HepG2 (cell line): ENCODE measurements around the gene INTS1. TPM values are rescaled to one million over a fixed set of nuclear protein-coding genes. Genes with fewer than 3 reads are reported as not detected.

Experiments
- AGO1 ChIP-seq: fragments of 200-400 bp; formaldehyde crosslinking; IDR thresholded peaks from 2 replicates; pipeline ENCODE4 v1.6.1; 2017; ENCODE audit warnings: mild to moderate bottlenecking, low read depth, low read length, moderate library complexity; ENCODE audit not compliant: poor library complexity, severe bottlenecking
- AKAP8 ChIP-seq: sonication (generic); formaldehyde crosslinking; IDR thresholded peaks from 2 replicates; pipeline ENCODE4 v1.5.1; 2020; ENCODE audit warnings: mild to moderate bottlenecking, missing genetic modification reagents
- FOSL2 ChIP-seq: sonication (generic); formaldehyde crosslinking; IDR thresholded peaks from 2 replicates; pipeline ENCODE4 v1.4.0; 2020; ENCODE audit warnings: missing genetic modification reagents
- FOXO1 ChIP-seq: sonication (generic); formaldehyde crosslinking; IDR thresholded peaks from 2 replicates; pipeline ENCODE4 v1.4.0; 2020; ENCODE audit warnings: missing genetic modification reagents
- NFIB ChIP-seq: sonication (generic); formaldehyde crosslinking; IDR thresholded peaks from 2 replicates; pipeline ENCODE4 v1.9.0; 2021; ENCODE audit warnings: missing genetic modification reagents, mild to moderate bottlenecking, borderline replicate concordance
- RFX3 ChIP-seq: IDR thresholded peaks from 2 replicates; pipeline ENCODE4 v1.6.1; 2016; ENCODE audit warnings: missing biosample characterization, missing genetic modification reagents
- SETDB1 ChIP-seq: sonication (generic); formaldehyde crosslinking; IDR thresholded peaks from 2 replicates; pipeline ENCODE4 v1.5.1; 2020; ENCODE audit warnings: missing genetic modification reagents, mild to moderate bottlenecking, borderline replicate concordance
- ZEB1 ChIP-seq: IDR thresholded peaks from 2 replicates; pipeline ENCODE4 v1.6.1; 2012; ENCODE audit warnings: mild to moderate bottlenecking, low read depth, inconsistent platforms; ENCODE audit not compliant: insufficient replicate concordance
- ZFYVE20 ChIP-seq: sonication (generic); formaldehyde crosslinking; IDR thresholded peaks from 2 replicates; pipeline ENCODE4 v1.8.0; 2023; ENCODE audit warnings: low read depth, mild to moderate bottlenecking, moderate library complexity, missing genetic modification reagents, borderline replicate concordance
- ZIK1 ChIP-seq: sonication (generic); formaldehyde crosslinking; IDR thresholded peaks from 2 replicates; pipeline ENCODE4 v1.5.0; 2020; ENCODE audit warnings: mild to moderate bottlenecking, low read depth, missing genetic modification reagents, borderline replicate concordance
- ZNF788 ChIP-seq: sonication (generic); formaldehyde crosslinking; IDR thresholded peaks from 2 replicates; pipeline ENCODE4 v1.5.0; 2020; ENCODE audit warnings: mild to moderate bottlenecking, missing genetic modification reagents, borderline replicate concordance
- ZSCAN22 ChIP-seq: sonication (generic); formaldehyde crosslinking; IDR thresholded peaks from 2 replicates; pipeline ENCODE4 v1.4.0; 2020; ENCODE audit warnings: mild to moderate bottlenecking, missing genetic modification reagents
- ZSCAN30 ChIP-seq: sonication (generic); formaldehyde crosslinking; IDR thresholded peaks from 2 replicates; pipeline ENCODE4 v1.5.0; 2020; ENCODE audit warnings: mild to moderate bottlenecking, missing genetic modification reagents
- polyA plus RNA-seq, 8 experiments: library from polyadenylated mRNA; depleted of rRNA in 3 of 8; stranded (reverse) in 7 of 8; unstranded in 1 of 8; fragments of >200 nt; fragmentation: Illumina TruSeq in 4 of 8; extraction: Trizol in 4 of 8; gene quantifications; 2 replicates each; pipeline versions ENCODE4 v1.2.1 to v1.2.3, GENCODE V29; 2011 to 2016; ENCODE audit warnings: low read depth in 4 of 8, missing spikeins in 1 of 8, mixed read lengths in 1 of 8; ENCODE audit not compliant: insufficient read depth in 1 of 8
- total RNA-seq, 5 experiments: library from RNA; depleted of rRNA; stranded (reverse); fragments of >200 nt; fragmentation: Illumina TruSeq; extraction: Trizol; gene quantifications; 2 replicates each; pipeline ENCODE4 v1.2.3, GENCODE V29; 2016; ENCODE audit warnings: low read depth in 1 of 5
- TF ChIP-seq, protein P1 (sequence below): sonication (generic); formaldehyde crosslinking; IDR thresholded peaks from 2 replicates; pipeline ENCODE4 v1.4.0; 2020; ENCODE audit warnings: missing genetic modification reagents
- TF ChIP-seq, protein P2 (sequence below): sonication (generic); formaldehyde crosslinking; IDR thresholded peaks from 2 replicates; pipeline ENCODE4 v1.5.0; 2020; ENCODE audit warnings: mild to moderate bottlenecking, missing genetic modification reagents
- TF ChIP-seq, protein P3 (sequence below): sonication (generic); formaldehyde crosslinking; IDR thresholded peaks from 2 replicates; pipeline ENCODE4 v1.8.1; 2023; ENCODE audit warnings: mild to moderate bottlenecking, missing genetic modification reagents
- TF ChIP-seq, protein P4 (sequence below): sonication (generic); formaldehyde crosslinking; IDR thresholded peaks from 2 replicates; pipeline ENCODE4 v1.4.0; 2020; ENCODE audit warnings: mild to moderate bottlenecking, low read depth, missing genetic modification reagents

INTS1 gene
- total and polyA plus RNA-seq, 2 of the 13 experiments (the other 11 are each of a cell fraction or from before 2014, with no cell fraction given), result 13.7 to 29.0 TPM

DNA sequence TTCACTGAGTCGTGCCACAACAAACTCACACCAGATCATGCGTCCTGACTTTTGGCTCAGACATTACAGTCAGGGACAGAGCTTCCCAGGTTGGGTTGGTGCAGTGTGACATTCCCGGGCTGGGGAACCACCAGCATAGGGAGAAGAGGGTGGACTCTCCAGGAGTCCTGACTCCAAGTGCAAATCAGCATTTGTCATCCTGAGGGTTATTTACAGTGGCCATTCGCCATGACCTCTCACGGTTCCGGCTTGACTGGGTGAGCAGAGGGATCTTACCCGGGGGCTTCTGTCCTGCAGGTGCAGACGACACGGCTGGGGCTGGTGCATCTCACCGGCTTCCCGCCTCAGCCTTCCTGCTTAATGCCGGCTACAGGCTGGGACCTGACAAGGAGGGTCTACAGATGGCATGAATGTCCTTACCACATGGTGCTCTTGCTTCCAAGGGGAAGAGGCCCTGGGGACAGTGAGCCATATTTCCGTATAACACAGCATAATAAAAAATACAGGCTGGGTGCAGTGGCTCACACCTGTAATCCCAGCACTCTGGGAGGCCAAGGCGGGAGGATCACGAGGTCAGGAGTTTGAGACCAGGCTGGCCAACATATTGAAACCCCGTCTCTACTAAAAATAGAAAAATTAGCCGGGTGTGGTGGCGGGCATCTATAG, 12.5 kb upstream of the INTS1 start (continued):
- TF ChIP-seq, protein P1, sequence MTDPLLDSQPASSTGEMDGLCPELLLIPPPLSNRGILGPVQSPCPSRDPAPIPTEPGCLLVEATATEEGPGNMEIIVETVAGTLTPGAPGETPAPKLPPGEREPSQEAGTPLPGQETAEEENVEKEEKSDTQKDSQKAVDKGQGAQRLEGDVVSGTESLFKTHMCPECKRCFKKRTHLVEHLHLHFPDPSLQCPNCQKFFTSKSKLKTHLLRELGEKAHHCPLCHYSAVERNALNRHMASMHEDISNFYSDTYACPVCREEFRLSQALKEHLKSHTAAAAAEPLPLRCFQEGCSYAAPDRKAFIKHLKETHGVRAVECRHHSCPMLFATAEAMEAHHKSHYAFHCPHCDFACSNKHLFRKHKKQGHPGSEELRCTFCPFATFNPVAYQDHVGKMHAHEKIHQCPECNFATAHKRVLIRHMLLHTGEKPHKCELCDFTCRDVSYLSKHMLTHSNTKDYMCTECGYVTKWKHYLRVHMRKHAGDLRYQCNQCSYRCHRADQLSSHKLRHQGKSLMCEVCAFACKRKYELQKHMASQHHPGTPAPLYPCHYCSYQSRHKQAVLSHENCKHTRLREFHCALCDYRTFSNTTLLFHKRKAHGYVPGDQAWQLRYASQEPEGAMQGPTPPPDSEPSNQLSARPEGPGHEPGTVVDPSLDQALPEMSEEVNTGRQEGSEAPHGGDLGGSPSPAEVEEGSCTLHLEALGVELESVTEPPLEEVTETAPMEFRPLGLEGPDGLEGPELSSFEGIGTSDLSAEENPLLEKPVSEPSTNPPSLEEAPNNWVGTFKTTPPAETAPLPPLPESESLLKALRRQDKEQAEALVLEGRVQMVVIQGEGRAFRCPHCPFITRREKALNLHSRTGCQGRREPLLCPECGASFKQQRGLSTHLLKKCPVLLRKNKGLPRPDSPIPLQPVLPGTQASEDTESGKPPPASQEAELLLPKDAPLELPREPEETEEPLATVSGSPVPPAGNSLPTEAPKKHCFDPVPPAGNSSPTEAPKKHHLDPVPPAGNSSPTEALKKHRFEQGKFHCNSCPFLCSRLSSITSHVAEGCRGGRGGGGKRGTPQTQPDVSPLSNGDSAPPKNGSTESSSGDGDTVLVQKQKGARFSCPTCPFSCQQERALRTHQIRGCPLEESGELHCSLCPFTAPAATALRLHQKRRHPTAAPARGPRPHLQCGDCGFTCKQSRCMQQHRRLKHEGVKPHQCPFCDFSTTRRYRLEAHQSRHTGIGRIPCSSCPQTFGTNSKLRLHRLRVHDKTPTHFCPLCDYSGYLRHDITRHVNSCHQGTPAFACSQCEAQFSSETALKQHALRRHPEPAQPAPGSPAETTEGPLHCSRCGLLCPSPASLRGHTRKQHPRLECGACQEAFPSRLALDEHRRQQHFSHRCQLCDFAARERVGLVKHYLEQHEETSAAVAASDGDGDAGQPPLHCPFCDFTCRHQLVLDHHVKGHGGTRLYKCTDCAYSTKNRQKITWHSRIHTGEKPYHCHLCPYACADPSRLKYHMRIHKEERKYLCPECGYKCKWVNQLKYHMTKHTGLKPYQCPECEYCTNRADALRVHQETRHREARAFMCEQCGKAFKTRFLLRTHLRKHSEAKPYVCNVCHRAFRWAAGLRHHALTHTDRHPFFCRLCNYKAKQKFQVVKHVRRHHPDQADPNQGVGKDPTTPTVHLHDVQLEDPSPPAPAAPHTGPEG (CRISPR knock-in tag), result no peak
- TF ChIP-seq ZSCAN30 (no peak), RFX3 (no peak), ZSCAN22 (CRISPR knock-in tag) (no peak), AKAP8 (no peak), NFIB (CRISPR knock-in tag) (no peak), ZFYVE20 (CRISPR knock-in tag) (no peak), ZEB1 (no peak), SETDB1 (CRISPR knock-in tag) (no peak), ZIK1 (CRISPR knock-in tag) (no peak), FOSL2 (CRISPR knock-in tag) (0 out of 2 replicates have a peak, but pooled peaks have one; percentile 39), AGO1 (no peak), FOXO1 (CRISPR knock-in tag) (no peak), ZNF788 (no peak)
- TF ChIP-seq, protein P2, sequence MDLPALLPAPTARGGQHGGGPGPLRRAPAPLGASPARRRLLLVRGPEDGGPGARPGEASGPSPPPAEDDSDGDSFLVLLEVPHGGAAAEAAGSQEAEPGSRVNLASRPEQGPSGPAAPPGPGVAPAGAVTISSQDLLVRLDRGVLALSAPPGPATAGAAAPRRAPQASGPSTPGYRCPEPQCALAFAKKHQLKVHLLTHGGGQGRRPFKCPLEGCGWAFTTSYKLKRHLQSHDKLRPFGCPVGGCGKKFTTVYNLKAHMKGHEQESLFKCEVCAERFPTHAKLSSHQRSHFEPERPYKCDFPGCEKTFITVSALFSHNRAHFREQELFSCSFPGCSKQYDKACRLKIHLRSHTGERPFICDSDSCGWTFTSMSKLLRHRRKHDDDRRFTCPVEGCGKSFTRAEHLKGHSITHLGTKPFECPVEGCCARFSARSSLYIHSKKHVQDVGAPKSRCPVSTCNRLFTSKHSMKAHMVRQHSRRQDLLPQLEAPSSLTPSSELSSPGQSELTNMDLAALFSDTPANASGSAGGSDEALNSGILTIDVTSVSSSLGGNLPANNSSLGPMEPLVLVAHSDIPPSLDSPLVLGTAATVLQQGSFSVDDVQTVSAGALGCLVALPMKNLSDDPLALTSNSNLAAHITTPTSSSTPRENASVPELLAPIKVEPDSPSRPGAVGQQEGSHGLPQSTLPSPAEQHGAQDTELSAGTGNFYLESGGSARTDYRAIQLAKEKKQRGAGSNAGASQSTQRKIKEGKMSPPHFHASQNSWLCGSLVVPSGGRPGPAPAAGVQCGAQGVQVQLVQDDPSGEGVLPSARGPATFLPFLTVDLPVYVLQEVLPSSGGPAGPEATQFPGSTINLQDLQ (CRISPR knock-in tag), result no peak
- TF ChIP-seq, protein P3, sequence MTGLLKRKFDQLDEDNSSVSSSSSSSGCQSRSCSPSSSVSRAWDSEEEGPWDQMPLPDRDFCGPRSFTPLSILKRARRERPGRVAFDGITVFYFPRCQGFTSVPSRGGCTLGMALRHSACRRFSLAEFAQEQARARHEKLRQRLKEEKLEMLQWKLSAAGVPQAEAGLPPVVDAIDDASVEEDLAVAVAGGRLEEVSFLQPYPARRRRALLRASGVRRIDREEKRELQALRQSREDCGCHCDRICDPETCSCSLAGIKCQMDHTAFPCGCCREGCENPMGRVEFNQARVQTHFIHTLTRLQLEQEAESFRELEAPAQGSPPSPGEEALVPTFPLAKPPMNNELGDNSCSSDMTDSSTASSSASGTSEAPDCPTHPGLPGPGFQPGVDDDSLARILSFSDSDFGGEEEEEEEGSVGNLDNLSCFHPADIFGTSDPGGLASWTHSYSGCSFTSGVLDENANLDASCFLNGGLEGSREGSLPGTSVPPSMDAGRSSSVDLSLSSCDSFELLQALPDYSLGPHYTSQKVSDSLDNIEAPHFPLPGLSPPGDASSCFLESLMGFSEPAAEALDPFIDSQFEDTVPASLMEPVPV, result peak; percentile 49; the same call in 1 of the 2 replicates
- TF ChIP-seq, protein P4, sequence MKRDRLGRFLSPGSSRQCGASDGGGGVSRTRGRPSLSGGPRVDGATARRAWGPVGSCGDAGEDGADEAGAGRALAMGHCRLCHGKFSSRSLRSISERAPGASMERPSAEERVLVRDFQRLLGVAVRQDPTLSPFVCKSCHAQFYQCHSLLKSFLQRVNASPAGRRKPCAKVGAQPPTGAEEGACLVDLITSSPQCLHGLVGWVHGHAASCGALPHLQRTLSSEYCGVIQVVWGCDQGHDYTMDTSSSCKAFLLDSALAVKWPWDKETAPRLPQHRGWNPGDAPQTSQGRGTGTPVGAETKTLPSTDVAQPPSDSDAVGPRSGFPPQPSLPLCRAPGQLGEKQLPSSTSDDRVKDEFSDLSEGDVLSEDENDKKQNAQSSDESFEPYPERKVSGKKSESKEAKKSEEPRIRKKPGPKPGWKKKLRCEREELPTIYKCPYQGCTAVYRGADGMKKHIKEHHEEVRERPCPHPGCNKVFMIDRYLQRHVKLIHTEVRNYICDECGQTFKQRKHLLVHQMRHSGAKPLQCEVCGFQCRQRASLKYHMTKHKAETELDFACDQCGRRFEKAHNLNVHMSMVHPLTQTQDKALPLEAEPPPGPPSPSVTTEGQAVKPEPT (CRISPR knock-in tag), result no peak
